SK-N-MC (cell line): ENCODE measurements around the gene FILIP1L.

Experiments used
- DNase-seq: peaks from one replicate; pipeline ENCODE4 v3.0.0-alpha.2; 2011; ENCODE audit warnings: low read depth, low spot score
- H3K27ac ChIP-seq: fragments of 200-600 bp; sonication (generic); 2 replicates; pipeline ENCODE4 v1.5.1; 2016; ENCODE audit warnings: mixed run types
- H3K36me3 ChIP-seq: fragments of 200-600 bp; sonication (generic); 2 replicates; pipeline ENCODE4 v1.6.1; 2017; ENCODE audit warnings: antibody characterized with exemption, low read length, mixed read lengths; ENCODE audit not compliant: insufficient read depth
- H3K4me3 ChIP-seq: fragments of 200-600 bp; sonication (generic); 2 replicates; pipeline ENCODE4 v1.5.1; 2016
- H3K9ac ChIP-seq: fragments of 200-600 bp; sonication (generic); 2 replicates; pipeline ENCODE4 v1.8.0; 2017; ENCODE audit warnings: mixed run types, mixed read lengths; ENCODE audit not compliant: insufficient read length
- H3K9me3 ChIP-seq: fragments of 200-600 bp; sonication (generic); 2 replicates; pipeline ENCODE4 v1.6.1; 2017; ENCODE audit warnings: low read depth, mild to moderate bottlenecking, antibody characterized with exemption, low read length, moderate library complexity, mixed read lengths
- EZH2 ChIP-seq: fragments of 200-600 bp; sonication (generic); IDR thresholded peaks from one replicate; pipeline ENCODE4 v1.6.1; 2017; ENCODE audit warnings: antibody characterized with exemption
- FOXP2 ChIP-seq: optimal IDR thresholded peaks from 2 replicates; pipeline ENCODE3; 2011; ENCODE audit warnings: mild to moderate bottlenecking, moderate library complexity; ENCODE audit not compliant: insufficient read depth; ENCODE audit errors: extremely low read length, control extremely low read depth
- POLR2AphosphoS5 ChIP-seq: IDR thresholded peaks from 2 replicates; pipeline ENCODE4 v1.6.1; 2012; ENCODE audit warnings: mild to moderate bottlenecking, low read depth, low read length, borderline replicate concordance

The FILIP1L gene

GRCh38 chr3:100029052-100029451 is 85.2 kb downstream of the FILIP1L start:
- TF ChIP-seq FOXP2, result no peak
- TF ChIP-seq EZH2, result no peak
- TF ChIP-seq POLR2AphosphoS5, result no peak
- DNase-seq, result no peak

GRCh38 chr3:100027321-100027720 is 87.0 kb downstream of the FILIP1L start:
- no peak for TF ChIP-seq POLR2AphosphoS5
- TF ChIP-seq EZH2, result no peak
- TF ChIP-seq FOXP2, result no peak
- no peak for DNase-seq

More at GRCh38 chr3:100029052-100029451, 85.2 kb downstream of the FILIP1L start:
- Histone ChIP-seq H3K27ac (no peak overlapping the region), H3K9me3 (no peaks in the 10 kb centered on the region), H3K9ac (no peak overlapping the region), H3K36me3 (no peaks in the 10 kb centered on the region), H3K4me3 (no peak overlapping the region)

GRCh38 chr3:100024520-100025303 is 89.6 kb downstream of the FILIP1L start:
- H3K4me3 ChIP-seq, result no peak overlapping the region
- no peaks in the 10 kb centered on the region for H3K9me3 ChIP-seq
- H3K9ac ChIP-seq, result no peak overlapping the region
- DNase-seq, result no peak
- no peaks in the 10 kb centered on the region for H3K36me3 ChIP-seq
- TF ChIP-seq FOXP2 (no peak), EZH2 (no peak), POLR2AphosphoS5 (no peak)
- no peak overlapping the region for H3K27ac ChIP-seq

More at GRCh38 chr3:100027321-100027720, 87.0 kb downstream of the FILIP1L start:
- Histone ChIP-seq H3K9me3 (no peaks in the 10 kb centered on the region), H3K9ac (no peak overlapping the region), H3K4me3 (no peak overlapping the region), H3K36me3 (no peaks in the 10 kb centered on the region), H3K27ac (no peak overlapping the region)

- TF ChIP-seq FOXP2, result no peak
- TF ChIP-seq EZH2, result no peak
- no peak overlapping the region for H3K27ac ChIP-seq
- DNase-seq, result no peak
- no peaks in the 10 kb centered on the region for H3K36me3 ChIP-seq
- no peak overlapping the region for H3K4me3 ChIP-seq
- no peaks in the 10 kb centered on the region for H3K9me3 ChIP-seq
- no peak overlapping the region for H3K9ac ChIP-seq
These were observed 90.7 kb downstream of the FILIP1L start for GRCh38 chr3:100023595-100023994.

- no peak for TF ChIP-seq POLR2AphosphoS5
- no peak for TF ChIP-seq FOXP2
- TF ChIP-seq EZH2, result no peak
- no peak overlapping the region for H3K27ac ChIP-seq
- no peaks in the 10 kb centered on the region for H3K9me3 ChIP-seq
- H3K36me3 ChIP-seq, result no peaks in the 10 kb centered on the region
- no peak overlapping the region for H3K9ac ChIP-seq
- no peak for DNase-seq
- H3K4me3 ChIP-seq, result no peak overlapping the region
These were observed 91.2 kb downstream of the FILIP1L start for GRCh38 chr3:100023150-100023549.

GRCh38 chr3:100022506-100022905 is 91.8 kb downstream of the FILIP1L start:
- H3K27ac ChIP-seq, result no peak overlapping the region

GRCh38 chr3:100020876-100021644 is 93.2 kb downstream of the FILIP1L start:
- TF ChIP-seq FOXP2, result no peak
- H3K4me3 ChIP-seq, result no peak overlapping the region
- H3K9ac ChIP-seq, result no peak overlapping the region
- H3K27ac ChIP-seq, result no peak overlapping the region
- DNase-seq, result no peak
- no peaks in the 10 kb centered on the region for H3K9me3 ChIP-seq
- no peaks in the 10 kb centered on the region for H3K36me3 ChIP-seq

More at GRCh38 chr3:100022506-100022905, 91.8 kb downstream of the FILIP1L start:
- no peaks in the 10 kb centered on the region for H3K36me3 ChIP-seq
- no peak for DNase-seq
- no peaks in the 10 kb centered on the region for H3K9me3 ChIP-seq
- no peak for TF ChIP-seq POLR2AphosphoS5
- no peak for TF ChIP-seq EZH2
- no peak for TF ChIP-seq FOXP2
- H3K4me3 ChIP-seq, result no peak overlapping the region
- H3K9ac ChIP-seq, result no peak overlapping the region

GRCh38 chr3:100019719-100020118 is 94.6 kb downstream of the FILIP1L start:
- DNase-seq, result no peak
- Histone ChIP-seq H3K9ac (no peak overlapping the region), H3K4me3 (no peak overlapping the region), H3K27ac (no peak overlapping the region), H3K36me3 (no peaks in the 10 kb centered on the region), H3K9me3 (no peaks in the 10 kb centered on the region; the same call in 1 of the 2 replicates)
- TF ChIP-seq EZH2 (no peak), FOXP2 (no peak), POLR2AphosphoS5 (no peak)
